NCI-H748 (cell line): ENCODE measurements around the gene ADARB2.

ENCODE experiments used
- DNase-seq: peaks from one replicate; lab custom pipeline; 2025; ENCODE audit not compliant: unreplicated experiment; lab: John Stamatoyannopoulos, UW

The ADARB2 gene

DNA sequence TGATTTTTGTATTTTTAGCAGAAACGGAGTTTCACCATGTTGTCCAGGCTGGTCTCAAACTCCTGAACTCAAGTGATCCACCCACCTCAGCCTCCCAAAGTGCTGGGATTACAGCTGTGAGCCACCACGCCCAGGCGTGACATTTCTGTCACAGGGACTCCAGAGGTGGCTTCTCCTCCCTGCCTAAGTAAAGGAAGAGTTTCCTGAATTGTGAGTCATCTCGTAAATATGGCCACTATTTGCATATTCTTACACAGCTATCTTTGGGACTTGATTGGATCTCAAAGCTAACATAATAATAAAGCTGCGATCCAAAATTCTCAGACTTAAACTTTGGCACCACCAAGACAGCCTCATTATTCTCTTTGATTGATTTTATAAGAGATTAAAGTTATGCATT, 50.1 kb downstream of the ADARB2 start:
- no peak for DNase-seq

DNA sequence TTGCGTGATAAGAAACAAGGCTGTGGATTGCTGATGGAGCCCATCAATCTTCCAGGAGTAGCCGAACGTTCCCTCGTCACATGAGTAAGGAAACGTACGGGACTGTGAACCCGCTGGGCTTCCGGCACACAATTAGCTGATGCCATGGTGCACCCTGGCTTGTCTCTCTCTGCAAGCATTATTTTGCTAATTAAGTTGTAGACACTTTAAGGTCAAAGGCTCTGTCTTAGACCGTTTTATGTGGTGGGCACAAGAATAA, 50.9 kb downstream of the ADARB2 start:
- no peak for DNase-seq

DNA sequence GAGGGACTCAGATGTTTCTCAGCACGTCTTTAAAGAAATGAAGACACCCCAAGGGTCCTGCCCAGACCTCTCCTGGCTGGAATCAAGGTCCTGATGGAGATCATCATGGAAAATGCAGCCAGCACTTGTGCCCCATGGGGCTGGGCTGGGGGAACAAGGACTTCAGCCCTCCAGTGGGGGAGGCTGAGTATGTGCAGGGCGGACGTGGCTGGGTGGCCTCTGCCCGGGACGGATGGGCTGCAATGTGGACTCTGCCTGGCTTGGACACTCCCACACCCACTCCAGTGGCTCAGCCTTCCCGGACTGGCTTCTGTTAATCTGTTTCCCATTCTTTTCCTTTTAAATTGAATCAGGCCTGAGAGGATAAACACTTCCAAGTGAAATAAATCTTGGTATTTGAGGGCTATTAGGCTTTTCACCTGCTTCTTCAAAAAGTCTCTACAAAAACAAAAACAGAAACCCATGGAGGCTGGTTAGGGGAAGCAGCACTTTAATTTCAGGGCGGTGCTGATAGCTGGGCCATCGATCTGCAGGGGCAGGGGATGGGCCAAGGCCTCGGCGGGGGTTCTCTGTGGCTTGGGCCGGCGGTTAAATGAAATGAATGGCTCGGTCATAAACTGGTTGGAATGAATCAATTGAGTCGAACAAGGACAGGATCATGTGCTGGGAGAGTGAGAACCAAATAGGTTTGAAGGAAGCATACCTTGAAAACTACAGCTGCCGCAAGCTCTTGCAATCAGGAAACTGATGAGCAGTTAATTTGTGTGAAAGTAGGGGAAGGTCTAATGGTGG, 51.4 kb downstream of the ADARB2 start:
- no peak for DNase-seq

DNA sequence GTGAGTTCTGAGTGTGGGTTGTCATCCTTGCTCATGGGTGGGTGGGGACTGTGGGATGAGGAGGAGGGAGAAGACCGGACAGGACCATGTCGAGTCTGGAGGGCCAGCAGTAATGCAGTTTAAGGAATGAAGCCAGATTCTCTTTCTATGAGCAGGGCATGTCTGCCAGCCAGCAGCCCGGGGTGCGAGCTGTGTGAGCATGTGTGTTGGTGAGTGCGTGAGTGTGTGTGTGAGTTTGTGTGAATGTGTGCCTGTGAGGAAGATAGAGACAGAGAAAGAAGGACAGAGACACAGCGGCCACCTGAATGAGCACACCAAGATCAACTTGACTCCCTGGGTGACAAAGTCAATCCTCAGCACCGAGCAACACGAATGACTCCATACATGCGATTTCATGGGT, 52.3 kb downstream of the ADARB2 start:
- no peak for DNase-seq

DNA sequence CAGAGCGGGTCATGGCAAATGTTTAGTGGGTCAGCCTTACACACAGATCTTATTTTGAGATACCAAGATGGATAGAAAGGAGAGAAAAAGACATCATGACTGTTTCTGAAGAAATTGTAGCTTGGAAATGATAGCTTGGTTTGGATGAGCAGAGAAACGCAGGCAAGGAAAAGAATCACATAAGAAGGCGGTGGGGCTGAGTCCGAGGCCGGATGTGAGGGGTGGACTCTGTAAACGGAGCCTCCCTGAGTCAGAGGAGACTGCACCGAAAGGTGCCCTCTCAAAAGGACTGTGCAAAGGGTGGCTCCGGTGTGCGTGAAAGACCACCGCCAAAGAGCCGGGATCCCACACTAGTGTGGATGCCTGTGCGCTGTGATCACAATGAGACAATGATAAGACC, 53.7 kb downstream of the ADARB2 start:
- DNase-seq, result no peak

DNA sequence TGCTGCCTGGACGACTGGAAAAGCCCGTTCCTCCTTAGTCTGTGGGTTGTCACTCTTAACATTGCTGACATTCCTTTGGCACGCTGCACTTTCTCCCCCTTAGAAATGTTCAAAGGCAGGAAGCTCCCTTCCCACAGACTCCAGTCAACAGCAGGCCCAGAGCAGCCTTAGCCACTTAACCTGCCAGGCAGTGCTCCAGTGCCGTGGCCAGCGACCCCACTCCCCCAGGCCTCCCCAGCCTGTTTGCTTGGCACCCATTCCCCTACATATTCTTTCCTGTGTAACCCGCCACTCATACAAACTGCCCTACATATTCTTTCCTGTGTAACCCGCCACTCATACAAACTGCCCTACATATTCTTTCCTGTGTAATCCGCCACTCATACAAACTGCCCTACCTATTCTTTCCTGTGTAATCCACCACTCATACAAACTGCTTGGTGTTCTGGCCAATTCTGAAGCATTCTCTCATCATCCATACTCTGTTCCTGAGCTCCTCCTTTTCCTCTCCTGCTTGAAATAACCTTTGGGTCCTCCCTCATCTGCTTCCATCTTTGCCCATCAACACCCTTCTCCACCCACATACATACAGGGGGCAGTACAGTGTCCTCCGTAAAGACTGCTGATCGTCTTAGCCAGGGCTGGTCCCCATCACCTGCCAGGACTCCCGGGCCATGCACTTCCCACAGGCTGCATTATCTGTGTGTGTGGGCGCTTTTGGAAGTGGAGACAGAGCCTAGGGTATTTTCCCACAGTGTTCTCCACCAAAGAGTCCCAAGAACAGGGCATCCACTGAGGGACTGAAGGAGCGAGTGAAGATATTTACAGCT, 57.3 kb downstream of the ADARB2 start:
- DNase-seq, result no peak

DNA sequence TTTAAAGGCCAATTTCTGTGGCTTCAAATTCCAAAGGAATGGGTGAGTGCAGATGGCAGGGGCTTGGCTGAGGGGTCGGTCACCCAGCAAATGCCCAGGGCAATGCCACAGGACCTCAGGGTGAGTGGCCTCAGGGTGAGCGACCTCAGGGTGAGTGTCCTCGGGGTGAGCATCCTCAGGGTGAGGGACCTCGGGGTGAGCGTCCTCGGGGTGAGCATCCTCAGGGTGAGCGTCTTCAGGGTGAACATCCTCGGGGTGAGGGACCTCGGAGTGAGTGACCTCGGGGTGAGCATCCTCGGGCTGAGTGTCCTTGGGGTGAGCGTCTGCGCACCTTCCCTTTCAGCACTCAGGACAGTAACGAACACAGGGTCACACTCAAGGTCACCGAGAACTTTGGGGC, 59.2 kb downstream of the ADARB2 start:
- no peak for DNase-seq

DNA sequence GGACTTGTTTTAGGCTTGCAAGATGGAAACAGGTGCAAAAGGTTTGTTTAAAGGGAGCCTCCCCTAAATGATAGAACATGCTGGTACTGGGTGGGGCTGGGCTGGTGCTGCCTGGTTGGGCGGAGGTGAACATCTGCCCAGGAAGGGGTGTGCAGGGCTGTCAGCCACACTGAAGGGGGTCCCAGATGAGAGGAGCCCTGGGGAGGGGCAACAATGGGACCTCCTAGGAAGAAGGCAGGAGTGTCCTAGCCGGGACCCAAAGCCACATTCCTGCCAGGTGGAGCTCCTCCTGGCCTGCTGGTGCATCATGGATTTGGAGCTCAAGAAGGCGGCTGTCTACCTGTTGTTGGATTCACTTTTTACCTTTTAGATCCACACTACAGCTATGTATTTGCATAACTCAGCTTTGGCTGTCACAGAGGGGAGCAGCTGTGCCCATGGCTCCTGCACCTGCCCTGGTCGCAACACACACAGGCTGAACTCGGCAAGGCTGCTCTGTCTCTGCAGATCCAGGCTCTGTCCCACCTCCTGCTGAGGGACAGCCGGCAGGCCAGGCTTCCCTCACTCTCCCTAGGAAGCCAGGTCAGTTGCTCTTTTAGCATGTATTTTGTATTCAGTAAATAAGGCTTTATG, 59.9 kb downstream of the ADARB2 start:
- no peak for DNase-seq

DNA sequence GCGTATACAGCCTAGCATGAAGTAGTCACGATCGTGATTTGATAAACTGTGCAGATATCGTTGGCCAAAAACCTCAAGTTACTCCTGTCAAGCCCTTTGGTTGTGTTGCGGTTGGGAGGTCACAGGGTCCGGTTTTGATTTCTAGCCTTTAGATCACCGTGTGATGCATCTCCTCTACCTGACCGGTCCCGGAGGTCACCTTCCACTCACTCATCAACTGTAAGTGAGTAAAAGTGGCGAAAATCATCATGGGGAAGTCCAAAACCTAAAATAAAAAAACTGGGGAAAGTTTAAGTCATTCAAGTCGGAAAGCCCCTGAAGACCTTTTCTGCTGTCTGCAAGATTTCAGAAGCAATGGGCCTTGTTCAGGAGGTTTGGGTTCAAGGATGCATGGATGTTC, 62.8 kb downstream of the ADARB2 start:
- no peak for DNase-seq

DNA sequence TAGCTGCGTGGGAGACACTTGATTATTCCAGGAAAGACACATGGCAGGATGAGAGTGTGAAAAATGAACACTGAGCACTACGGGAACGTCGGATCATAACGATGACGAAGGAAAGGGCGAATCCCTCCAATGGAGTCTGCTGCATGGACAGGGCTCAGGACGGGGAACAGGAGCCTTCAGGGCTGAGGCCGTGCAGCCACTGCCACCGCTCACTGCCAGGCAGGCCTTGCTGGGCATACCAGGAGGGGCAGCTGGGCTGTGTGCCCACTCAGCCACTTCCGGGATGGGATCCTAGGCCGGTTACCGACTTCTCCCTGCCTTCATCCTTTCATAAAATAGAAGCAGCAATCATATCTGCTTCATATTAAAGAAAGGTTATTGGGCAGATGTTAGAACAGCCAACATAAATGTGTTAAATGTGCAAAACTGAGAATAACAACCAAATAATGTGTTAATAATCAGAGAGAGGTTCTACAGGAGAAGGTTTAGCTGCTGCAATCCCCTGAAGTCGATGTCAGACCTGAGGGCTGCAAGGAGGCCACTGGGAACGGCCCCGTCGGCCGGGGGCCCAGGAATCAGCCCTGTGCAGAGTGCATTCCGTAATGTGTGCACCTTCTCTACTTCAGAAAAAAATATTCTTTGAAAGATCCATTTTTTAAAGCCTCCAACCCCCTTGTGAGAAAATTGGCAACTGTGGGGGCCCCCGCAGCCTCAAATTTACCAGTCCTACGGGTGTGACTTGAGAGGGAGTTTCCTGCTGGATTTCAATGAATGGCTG, 63.6 kb downstream of the ADARB2 start:
- no peak for DNase-seq

DNA sequence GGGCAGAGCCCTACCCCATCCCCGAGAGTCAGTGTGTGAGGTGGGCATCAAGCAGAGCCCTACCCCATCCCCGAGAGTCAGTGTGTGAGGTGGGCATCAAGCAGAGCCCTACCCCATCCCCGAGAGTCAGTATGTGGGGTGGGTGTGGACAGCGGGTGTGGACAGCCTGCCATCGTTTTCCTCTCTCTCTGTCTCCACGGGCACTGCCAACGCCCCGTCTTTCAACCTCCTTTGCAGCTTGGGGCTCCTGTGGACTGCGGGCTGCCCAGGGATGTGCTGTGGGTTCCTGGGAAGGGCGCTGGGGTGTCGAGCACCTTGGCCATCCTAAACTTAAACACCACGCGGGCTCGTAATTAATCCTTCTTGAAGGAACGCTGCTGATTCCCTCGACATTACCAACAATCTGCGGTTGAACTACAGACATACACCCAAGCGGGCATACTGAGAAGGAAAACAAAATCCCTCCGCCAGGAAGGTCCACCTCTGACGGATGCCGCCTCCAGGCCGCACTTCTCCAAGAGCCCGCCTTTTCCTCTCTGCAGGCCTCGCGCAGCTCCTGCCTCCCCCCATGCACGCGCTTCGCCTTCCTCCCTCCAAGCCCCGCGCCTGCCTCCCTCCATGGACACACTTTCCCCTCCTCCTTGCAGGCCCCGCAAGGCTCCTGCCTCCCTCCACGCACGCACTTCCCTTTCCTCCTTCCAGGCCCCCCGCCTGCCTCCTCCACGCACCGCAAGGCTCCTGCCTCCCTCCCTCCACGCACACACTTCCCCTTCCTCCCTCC, 65.1 kb downstream of the ADARB2 start:
- no peak for DNase-seq

DNA sequence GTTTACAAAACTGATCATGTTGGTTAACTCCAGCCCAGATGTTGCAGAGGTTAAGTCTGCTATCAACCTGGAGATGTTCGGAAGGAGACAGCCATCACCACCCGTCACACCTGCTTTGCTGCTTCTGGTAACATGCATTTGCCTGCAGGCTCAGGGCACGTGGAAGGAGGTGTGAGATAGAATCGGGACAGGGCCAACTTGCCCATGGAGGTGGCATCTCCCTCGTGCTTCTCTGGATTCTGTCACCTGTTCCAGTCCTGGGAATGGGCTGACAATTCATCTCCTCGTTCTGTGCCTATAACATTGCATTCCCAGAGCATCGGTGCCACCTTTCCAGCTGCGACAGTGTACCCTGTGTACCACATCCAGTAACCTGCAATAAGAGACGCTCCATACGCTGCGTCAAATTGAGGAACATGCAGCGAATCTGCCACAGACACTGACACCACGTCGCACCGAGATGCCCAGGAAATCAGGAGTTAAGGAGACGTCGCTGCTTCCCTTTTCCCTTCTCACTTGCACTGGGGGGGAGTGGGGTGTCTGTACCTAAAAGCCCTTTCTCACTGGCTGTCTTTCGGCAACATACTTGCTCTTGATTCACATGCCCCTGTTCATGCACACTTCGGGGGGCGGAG, 65.8 kb downstream of the ADARB2 start:
- DNase-seq, result no peak

DNA sequence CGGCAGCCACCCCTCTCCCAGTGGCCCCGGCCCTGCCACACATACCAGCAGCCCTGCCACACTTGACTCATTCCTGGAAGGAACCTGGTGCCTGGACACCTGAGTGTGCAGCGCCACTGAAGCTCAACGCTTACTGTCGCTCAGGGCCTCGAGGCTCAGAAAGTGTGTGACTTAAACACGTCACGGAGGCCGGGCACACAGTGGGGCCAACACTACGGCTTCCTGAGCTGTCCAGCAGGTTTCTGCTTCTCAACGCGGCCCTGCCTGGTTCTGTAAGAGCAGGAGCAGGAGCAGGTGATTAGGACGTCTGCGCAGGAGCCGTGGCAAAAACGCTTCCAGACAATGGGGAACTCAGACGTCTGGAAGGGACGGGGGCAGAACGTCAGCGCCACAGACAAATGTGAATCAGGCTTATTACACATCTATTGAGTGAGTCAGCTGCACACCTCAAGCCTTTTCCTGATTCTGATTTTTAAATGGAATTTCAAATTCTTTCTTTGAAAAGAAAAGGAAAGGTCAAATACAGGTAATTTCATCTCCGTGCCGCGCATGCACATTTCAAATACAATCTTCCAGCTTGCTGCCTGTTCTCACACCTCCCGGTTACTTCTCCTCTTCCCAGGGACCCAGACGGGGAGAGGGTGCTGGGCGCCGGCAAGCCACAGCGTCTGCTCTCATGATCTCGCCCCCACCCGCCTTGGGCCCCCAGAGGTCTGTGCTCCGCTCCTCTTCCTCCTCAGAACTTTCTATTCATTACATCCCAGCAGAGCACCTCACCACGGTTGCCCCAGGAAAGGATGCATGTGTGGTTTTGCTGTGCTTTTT, 66.6 kb downstream of the ADARB2 start:
- no peak for DNase-seq

DNA sequence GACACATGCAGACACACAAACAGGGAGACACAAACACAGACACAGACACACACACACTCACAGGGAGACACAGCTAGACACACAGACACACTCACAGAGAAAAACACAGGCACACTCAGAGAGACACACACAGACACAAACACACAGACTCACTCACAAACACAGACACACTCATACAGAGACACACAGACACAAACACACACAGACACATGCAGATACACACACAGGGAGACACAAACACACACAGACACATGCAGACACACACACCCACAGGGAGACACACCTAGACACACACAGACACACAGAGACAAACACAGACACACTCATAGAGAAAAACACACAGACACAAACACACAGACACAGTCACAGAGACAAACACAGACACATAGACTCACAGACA, 67.9 kb downstream of the ADARB2 start:
- DNase-seq, result no peak

DNA sequence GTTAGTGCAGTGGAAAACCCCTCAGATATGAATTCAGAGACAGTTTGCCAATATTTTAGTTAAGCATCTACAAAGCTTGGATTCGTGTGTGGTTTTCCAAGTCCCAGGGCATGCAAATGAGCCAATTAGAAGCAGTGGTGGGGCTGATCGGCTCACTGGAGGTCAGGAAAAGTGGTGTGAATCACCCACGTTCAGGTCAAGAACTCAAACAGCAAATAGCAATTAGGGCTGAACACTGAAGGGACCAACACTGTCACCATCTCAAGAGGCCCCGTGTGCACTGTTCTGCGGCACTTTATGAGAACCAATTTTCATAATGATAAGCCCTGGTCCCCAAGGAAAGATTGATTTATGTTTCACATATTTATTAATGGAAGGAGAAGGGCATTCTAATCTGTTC, 68.9 kb downstream of the ADARB2 start:
- no peak for DNase-seq

DNA sequence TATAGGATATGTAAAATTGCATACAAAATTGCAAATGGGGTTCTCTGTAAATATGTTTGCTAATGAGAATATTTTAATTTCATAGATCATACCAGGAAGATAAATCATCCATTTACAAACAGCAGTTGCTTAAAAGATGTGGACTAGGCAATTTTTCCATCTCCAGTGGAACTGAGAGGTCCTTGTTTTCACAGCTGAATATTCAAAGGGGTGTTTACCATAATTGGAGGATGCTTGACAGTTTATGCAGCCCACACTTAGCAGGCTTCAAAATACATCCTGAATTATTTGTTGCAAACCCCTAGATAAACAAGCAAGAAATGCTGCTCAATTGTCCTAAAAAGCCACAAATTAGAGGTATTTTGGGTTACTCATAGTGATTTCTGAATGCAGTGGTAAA, 69.9 kb downstream of the ADARB2 start:
- no peak for DNase-seq

DNA sequence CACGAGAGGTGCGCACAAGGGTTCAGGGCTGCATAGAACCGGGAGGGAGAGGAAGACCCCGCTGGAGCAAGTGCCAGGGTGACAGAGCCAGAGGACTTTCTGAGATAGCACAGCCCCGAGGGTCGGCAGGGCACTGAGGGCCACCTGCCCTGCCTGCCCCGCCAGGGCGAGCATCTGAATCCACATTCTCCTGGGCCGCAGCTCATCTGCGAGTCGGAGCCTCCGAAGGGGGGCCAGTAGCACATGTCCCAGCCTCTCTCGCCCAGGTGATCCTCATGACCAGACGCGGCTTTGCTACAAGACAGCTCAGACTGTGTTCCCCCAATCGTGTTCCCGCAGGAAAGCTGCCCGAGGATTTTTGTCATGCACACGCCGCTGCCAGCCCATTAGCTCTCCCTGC, 71.2 kb downstream of the ADARB2 start:
- no peak for DNase-seq

DNA sequence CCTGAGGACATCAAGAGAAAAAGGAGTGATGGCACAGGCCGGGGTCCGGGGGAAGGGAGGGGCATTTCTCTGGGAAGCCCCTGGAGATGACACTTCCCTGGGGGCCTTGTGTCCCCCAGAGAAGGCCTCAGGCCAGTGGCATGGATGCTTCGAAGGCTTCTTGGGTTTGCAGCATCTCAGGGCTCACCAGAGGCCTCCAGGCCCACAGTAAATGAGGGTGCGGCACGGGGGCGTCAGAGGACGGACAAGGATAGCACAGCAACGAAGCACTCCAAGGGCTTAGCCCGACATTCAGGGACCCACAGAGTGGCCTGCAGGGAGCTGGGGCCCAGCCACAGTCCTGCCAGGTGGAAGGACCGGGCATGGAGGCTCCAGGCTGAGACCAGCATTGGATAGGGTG, 71.6 kb downstream of the ADARB2 start:
- DNase-seq, result no peak

DNA sequence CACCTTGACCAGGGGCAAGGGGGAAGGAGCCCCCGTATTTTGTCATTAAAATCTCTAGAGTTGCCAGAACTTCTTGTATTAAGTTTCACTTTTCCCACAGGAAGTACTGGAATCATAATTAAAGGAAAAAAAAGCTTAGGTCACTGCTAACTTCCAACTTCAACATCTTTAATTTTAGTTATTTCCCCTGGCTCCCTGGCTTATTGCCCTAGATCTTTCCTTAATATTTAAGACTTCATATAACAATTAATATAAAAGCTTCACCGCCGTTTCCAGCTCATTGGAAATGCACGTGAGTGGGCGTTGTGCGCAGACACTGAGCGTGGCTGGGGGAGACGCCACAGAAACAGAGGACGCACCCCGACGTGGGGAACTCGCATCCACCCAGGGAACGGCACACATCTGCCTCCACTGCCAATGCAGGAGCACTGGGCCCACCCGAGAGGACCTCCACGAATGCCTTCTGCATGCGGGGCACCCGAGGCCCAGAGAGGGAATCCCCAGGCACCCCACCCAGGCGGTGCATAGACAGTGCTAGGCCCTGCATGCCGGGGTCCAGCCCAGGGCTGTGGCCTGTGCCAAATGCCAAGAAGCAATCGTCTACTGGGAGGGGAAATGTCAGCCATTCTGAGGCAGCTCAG, 72.2 kb downstream of the ADARB2 start:
- DNase-seq, result no peak
